H9 (cell line): ENCODE measurements around the gene STK32C. TPM values are rescaled to one million over a fixed set of nuclear protein-coding genes. Genes with fewer than 3 reads are reported as not detected.

ENCODE experiments used
- DNase-seq: peaks from one replicate; pipeline ENCODE4 v3.0.0-alpha.2; 2017
- H2AFZ ChIP-seq: one replicate; pipeline ENCODE4 v1.6.1; 2013; ENCODE audit warnings: mild to moderate bottlenecking, low read length, control low read depth, moderate library complexity
- H2AK5ac ChIP-seq: 2 replicates; pipeline ENCODE4 v1.6.1; 2013; ENCODE audit warnings: low read length, control low read depth, mixed read lengths; ENCODE audit not compliant: insufficient read length
- H2BK120ac ChIP-seq: one replicate; pipeline ENCODE4 v1.6.1; 2013; ENCODE audit warnings: low read depth, mild to moderate bottlenecking, low read length, control low read depth, inconsistent platforms; ENCODE audit not compliant: poor library complexity, severe bottlenecking
- H2BK12ac ChIP-seq: 2 replicates; pipeline ENCODE4 v1.6.1; 2013; ENCODE audit warnings: low read length, control low read depth, mixed read lengths, low read depth; ENCODE audit not compliant: insufficient read length
- H2BK15ac ChIP-seq: 2 replicates; pipeline ENCODE4 v1.6.1; 2013; ENCODE audit warnings: low read depth, low read length, control low read depth
- H2BK20ac ChIP-seq: one replicate; pipeline ENCODE4 v1.6.1; 2013; ENCODE audit warnings: low read depth, mild to moderate bottlenecking, low read length, control low read depth, inconsistent platforms; ENCODE audit not compliant: poor library complexity, severe bottlenecking
- H2BK5ac ChIP-seq: 2 replicates; pipeline ENCODE4 v1.6.1; 2013; ENCODE audit warnings: low read length, control low read depth, mixed read lengths; ENCODE audit not compliant: insufficient read length
- H3K14ac ChIP-seq: 2 replicates; pipeline ENCODE4 v1.6.1; 2013; ENCODE audit warnings: low read length, control low read depth; ENCODE audit not compliant: insufficient read depth
- H3K18ac ChIP-seq: 2 replicates; pipeline ENCODE4 v1.6.1; 2013; ENCODE audit warnings: low read depth, mild to moderate bottlenecking, mixed read lengths, low read length, control low read depth; ENCODE audit not compliant: insufficient read length
- H3K23ac ChIP-seq: 2 replicates; pipeline ENCODE4 v1.6.1; 2013; ENCODE audit warnings: low read length, control low read depth, mixed read lengths, low read depth; ENCODE audit not compliant: insufficient read length
- H3K23me2 ChIP-seq: 2 replicates; pipeline ENCODE4 v1.6.1; 2013; ENCODE audit warnings: low read depth, mild to moderate bottlenecking, mixed read lengths, low read length, control low read depth; ENCODE audit not compliant: insufficient read length, poor library complexity, severe bottlenecking
- H3K27ac ChIP-seq: 2 replicates; pipeline ENCODE4 v1.5.1; 2013; ENCODE audit warnings: low read length, control low read depth, mixed read lengths, low read depth; ENCODE audit not compliant: insufficient read length
- H3K27me3 ChIP-seq: 2 replicates; pipeline ENCODE4 v1.6.1; 2013; ENCODE audit warnings: low read length, control low read depth, inconsistent platforms; ENCODE audit not compliant: insufficient read depth
- H3K4ac ChIP-seq: 2 replicates; pipeline ENCODE4 v1.6.1; 2013; ENCODE audit warnings: low read depth, mild to moderate bottlenecking, control low read depth, inconsistent platforms, low read length, moderate library complexity
- H3K4me1 ChIP-seq: 2 replicates; pipeline ENCODE4 v1.6.1; 2013; ENCODE audit warnings: low read length, control low read depth, inconsistent platforms; ENCODE audit not compliant: insufficient read depth
- H3K4me2 ChIP-seq: 2 replicates; pipeline ENCODE4 v1.6.1; 2013; ENCODE audit warnings: low read length, control low read depth, mixed read lengths; ENCODE audit not compliant: insufficient read length, insufficient read depth
- H3K56ac ChIP-seq: 2 replicates; pipeline ENCODE4 v1.6.1; 2013; ENCODE audit warnings: low read depth, mild to moderate bottlenecking, mixed read lengths, low read length, control low read depth; ENCODE audit not compliant: insufficient read length
- H3K79me1 ChIP-seq: 2 replicates; pipeline ENCODE4 v1.6.1; 2013; ENCODE audit warnings: low read depth, mild to moderate bottlenecking, moderate library complexity, low read length, control low read depth, inconsistent platforms; ENCODE audit not compliant: insufficient read depth, poor library complexity, severe bottlenecking
- H3K79me2 ChIP-seq: 2 replicates; pipeline ENCODE4 v1.6.1; 2013; ENCODE audit warnings: low read length, control low read depth, inconsistent platforms; ENCODE audit not compliant: insufficient read depth
- H3K9ac ChIP-seq: 2 replicates; pipeline ENCODE4 v1.6.1; 2013; ENCODE audit warnings: low read length, control low read depth, mixed read lengths; ENCODE audit not compliant: insufficient read length; ENCODE audit errors: extremely low read depth
- H3K9me3 ChIP-seq: one replicate; pipeline ENCODE4 v1.6.1; 2013; ENCODE audit warnings: low read depth, low read length, inconsistent platforms; ENCODE audit not compliant: control insufficient read depth
- H3T11ph ChIP-seq: one replicate; pipeline ENCODE4 v1.6.1; 2013; ENCODE audit warnings: mild to moderate bottlenecking, low read length, control low read depth, inconsistent platforms
- H4K20me1 ChIP-seq: one replicate; pipeline ENCODE4 v1.6.1; 2013; ENCODE audit not compliant: control insufficient read depth, insufficient read length, insufficient read depth
- H4K5ac ChIP-seq: 2 replicates; pipeline ENCODE4 v1.6.1; 2013; ENCODE audit warnings: low read depth, mild to moderate bottlenecking, mixed read lengths, low read length, control low read depth; ENCODE audit not compliant: insufficient read length
- H4K8ac ChIP-seq: replicated peaks from 2 replicates; pipeline ENCODE4 v1.6.1; 2013; ENCODE audit warnings: low read length, control low read depth, mixed read lengths, low read depth; ENCODE audit not compliant: insufficient read length
- H4K91ac ChIP-seq: 2 replicates; pipeline ENCODE4 v1.6.1; 2013; ENCODE audit warnings: low read depth, mild to moderate bottlenecking, moderate library complexity, mixed read lengths, low read length, control low read depth; ENCODE audit not compliant: insufficient read length
- H3K27ac Mint-ChIP-seq, 3 experiments: 2 replicates in 2 of 3; 3 replicates in 1 of 3; pipeline ENCODE4 v1.8.0; 2020 to 2021; ENCODE audit warnings: mixed read lengths in 3 of 3, mild to moderate bottlenecking in 1 of 3, moderate library complexity in 1 of 3
- H3K27me3 Mint-ChIP-seq: 2 replicates; pipeline ENCODE4 v1.8.0; 2021; ENCODE audit warnings: low read depth, mild to moderate bottlenecking, moderate library complexity, mixed read lengths
- H3K36me3 Mint-ChIP-seq, 3 experiments: 2 replicates in 2 of 3; 3 replicates in 1 of 3; pipeline ENCODE4 v1.8.0; 2020 to 2021; ENCODE audit warnings: low read depth in 3 of 3, mixed read lengths in 3 of 3; ENCODE audit not compliant: insufficient read depth in 1 of 3
- H3K4me1 Mint-ChIP-seq, 2 experiments: 2 replicates each; pipeline ENCODE4 v1.8.0; 2020; ENCODE audit warnings: mixed read lengths in 2 of 2
- H3K4me3 Mint-ChIP-seq, 2 experiments: 2 replicates in 1 of 2; 3 replicates in 1 of 2; pipeline ENCODE4 v1.8.0; 2020 to 2021; ENCODE audit warnings: mild to moderate bottlenecking in 2 of 2, mixed read lengths in 2 of 2, moderate library complexity in 1 of 2
- H3K9me3 Mint-ChIP-seq, 2 experiments: 2 replicates in 1 of 2; 3 replicates in 1 of 2; pipeline ENCODE4 v1.8.0; 2020; ENCODE audit warnings: mild to moderate bottlenecking in 2 of 2, mixed read lengths in 2 of 2, moderate library complexity in 1 of 2
- CTCF ChIP-seq: fragments of 200-600 bp; sonication (generic); conservative IDR thresholded peaks from 3 replicates; pipeline ENCODE4 v1.8.0; 2021; ENCODE audit warnings: antibody characterized with exemption, mild to moderate bottlenecking
- WGBS: extraction: QIAGEN DNeasy Blood & Tissue Kit; methylation state at CpG from one replicate; pipeline ENCODE4 v1.1.7; 2013; ENCODE audit warnings: missing lambda C conversion rate, low lambda C conversion rate, mixed read lengths; ENCODE audit not compliant: insufficient read length; ENCODE audit errors: extremely low coverage; 5-methylcytosine and 5-hydroxymethylcytosine counted together
- total RNA-seq: library from RNA; stranded (reverse); gene quantifications from 2 replicates; pipeline ENCODE4 v1.2.1, GENCODE V29; 2021

The STK32C gene
- total RNA-seq, 1 experiment from 2014 or later = 11.3 TPM

- H2BK20ac ChIP-seq = no peak overlapping the region
- no peak overlapping the region for H3K56ac ChIP-seq
- no peak overlapping the region for H4K5ac ChIP-seq
- H2AK5ac ChIP-seq = no peak overlapping the region
- no peak overlapping the region for H3K4me2 ChIP-seq
- no peak overlapping the region for H3K9ac ChIP-seq
- no peak for TF ChIP-seq CTCF
- no peak overlapping the region; the same call in 1 of the 2 replicates for H3K14ac ChIP-seq
- no peak overlapping the region for H3K23ac ChIP-seq
- H2BK120ac ChIP-seq = no peak overlapping the region
- no CpG with 5 or more reads among the region's 16 CpGs for WGBS
- peaks cover under 1% of the 10 kb centered on the region for H3K27me3 Mint-ChIP-seq
- no peak overlapping the region for H3K4ac ChIP-seq
- H4K8ac ChIP-seq = no peak overlapping the region
- no peak overlapping the region for H2BK5ac ChIP-seq
- no peaks in the 10 kb centered on the region for H3K9me3 Mint-ChIP-seq
- no peaks in the 10 kb centered on the region for H3K4me1 ChIP-seq
- H3K27me3 ChIP-seq = no peaks in the 10 kb centered on the region
- H2BK12ac ChIP-seq = no peak overlapping the region
- no peak for DNase-seq
- H2AFZ ChIP-seq = no peak overlapping the region
- H3K27ac ChIP-seq = no peak overlapping the region
- no peaks in the 10 kb centered on the region for H3K9me3 ChIP-seq
- H3T11ph ChIP-seq = no peak overlapping the region
- H3K4me3 Mint-ChIP-seq = no peak overlapping the region
- H3K23me2 ChIP-seq = no peaks in the 10 kb centered on the region
- H4K91ac ChIP-seq = no peak overlapping the region
- no peaks in the 10 kb centered on the region for H3K79me2 ChIP-seq
- no peak overlapping the region for H3K27ac Mint-ChIP-seq
- no peak overlapping the region for H3K18ac ChIP-seq
- peaks cover 20 to 25% of the 10 kb centered on the region in 2 experiments for H3K4me1 Mint-ChIP-seq
- no peaks in the 10 kb centered on the region for H4K20me1 ChIP-seq
- no peaks in the 10 kb centered on the region for H3K79me1 ChIP-seq
- H2BK15ac ChIP-seq = no peak overlapping the region
- H3K36me3 Mint-ChIP-seq = no peaks in the 10 kb centered on the region; a peak in 1 of 7 replicates
These were observed 14.4 kb downstream of the STK32C start for GRCh38 chr10:132293201-132293812.
